Left hindlimb (tissue), 1 donor: ENCODE measurements around the gene FAM20C.
"Not testable (repeated sequence)": the region's sequence is repeated elsewhere in the genome, so short reads cannot be mapped to it uniquely, and the experiment has no call there.

Experiments used
- DNase-seq: peaks from one replicate; pipeline ENCODE4 v3.0.0-alpha.2; 2018

Gene FAM20C

DNA sequence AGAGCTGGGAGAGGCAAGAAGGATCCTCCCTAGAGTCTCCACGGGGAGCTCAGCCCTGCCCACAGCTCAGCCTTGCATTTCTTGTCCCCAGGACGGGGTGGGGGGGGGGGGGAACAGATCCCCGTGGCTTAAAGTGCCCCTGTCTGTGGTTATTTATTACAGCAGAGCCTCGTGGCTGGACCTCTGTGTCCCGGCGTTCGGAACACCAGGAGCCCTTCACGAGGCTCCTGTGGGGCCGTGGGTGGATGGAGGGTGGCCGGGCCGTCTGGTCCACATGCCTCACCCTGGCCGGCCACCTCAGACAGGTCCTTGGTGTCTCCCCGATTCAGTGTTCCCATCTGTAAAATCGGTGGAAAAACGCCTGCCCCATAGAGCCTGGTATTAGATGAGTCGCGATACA lies 37.9 kb downstream of the FAM20C start:
- no peak for DNase-seq

DNA sequence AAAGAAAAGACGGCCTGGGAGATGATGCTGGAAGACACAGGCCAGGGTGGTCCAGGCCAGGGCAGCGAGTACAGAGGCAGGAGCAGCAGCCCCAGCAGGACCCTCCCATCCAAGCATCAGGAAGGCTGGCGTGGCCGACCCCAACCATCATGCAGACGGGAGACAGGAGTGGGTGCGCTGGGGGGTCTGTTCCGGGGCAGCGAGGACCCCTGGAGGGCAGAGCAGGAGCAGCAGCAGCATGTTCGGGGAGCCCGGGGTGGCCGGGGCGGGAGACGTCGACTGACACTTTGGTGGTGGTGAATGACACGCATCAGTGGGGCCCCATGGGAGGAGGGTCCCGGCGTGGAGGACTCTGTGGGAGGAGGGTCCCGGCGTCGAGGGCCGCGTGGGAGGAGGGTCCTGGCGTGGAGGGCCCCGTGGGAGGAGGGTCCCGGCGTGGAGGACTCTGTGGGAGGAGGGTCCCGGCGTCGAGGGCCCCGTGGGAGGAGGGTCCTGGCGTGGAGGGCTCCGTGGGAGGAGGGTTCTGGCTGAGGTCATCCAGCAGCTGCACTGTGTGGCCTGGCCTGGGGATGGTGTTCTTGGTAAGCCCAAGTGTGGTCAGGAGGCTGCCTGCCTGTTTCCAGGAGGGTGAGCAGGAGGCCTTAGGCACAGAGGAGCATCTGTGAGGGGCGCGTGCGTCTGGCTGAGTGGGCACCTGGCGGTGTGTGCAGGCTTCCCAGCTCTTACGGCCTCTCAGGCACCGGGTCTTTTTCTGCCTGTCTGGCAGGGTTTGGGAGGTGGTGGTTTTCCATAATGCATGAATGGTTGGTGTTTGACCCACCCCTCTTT lies 38.9 kb downstream of the FAM20C start:
- no peak for DNase-seq

DNA sequence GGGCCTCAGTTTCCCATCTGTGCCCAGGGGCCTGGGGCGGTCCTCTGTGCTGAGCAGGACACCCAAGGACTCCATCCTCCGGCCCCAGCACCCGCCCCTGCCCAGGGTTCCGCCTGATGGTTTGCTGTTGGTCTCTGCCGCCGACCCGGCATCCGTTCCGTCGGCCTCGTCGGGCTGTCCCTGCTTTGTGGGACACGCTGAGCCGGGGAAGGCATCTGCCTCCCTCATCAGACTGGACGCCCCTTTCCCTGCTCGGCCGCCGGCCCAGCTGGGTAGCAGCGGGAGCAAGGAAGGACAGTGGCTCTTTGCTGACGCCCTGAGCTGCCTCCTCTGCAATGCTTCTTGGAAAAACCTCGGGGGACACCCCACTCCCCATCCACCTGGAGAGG lies 39.5 kb downstream of the FAM20C start:
- no peak for DNase-seq

DNA sequence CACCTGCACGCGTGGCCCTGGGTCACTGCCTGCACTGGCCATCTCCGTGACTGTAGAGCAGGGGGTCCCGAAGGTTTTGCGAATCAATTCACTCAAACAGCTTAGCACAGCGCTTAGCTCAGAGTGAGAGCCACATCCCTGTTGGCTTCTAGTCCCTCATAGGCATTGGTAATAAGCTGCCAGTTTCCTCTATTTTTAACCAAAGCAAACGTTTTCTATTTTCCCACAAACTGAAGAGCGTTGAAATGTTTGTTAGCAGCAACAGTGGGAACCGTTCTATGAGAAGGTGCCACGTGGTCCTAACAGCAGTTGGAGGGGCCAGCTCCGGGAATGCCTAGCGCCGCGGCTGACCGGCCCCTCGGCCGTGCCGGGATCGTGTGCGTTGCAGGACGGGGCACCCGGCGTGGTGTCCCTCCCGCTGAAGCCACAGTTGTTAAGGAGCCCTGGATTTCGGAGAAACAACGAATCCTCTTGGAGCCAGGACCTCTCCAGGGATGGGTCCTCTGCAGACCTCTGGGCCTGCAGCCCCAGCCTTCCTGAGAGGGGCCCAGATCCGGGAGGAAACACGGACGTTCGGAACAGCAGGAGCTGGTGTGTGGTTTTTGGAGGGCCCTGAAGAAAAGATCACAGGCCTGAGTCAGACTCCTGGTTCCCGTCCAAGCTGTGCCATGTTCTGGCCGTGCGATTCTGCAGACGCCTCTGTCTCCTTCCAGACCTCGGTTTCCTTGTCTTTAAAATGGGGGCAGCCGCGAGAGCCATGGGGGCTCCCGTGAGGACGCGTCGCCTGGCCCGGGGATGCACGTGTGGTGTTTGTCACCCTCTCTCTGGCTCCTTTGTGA lies 40.3 kb downstream of the FAM20C start:
- DNase-seq: no peak

DNA sequence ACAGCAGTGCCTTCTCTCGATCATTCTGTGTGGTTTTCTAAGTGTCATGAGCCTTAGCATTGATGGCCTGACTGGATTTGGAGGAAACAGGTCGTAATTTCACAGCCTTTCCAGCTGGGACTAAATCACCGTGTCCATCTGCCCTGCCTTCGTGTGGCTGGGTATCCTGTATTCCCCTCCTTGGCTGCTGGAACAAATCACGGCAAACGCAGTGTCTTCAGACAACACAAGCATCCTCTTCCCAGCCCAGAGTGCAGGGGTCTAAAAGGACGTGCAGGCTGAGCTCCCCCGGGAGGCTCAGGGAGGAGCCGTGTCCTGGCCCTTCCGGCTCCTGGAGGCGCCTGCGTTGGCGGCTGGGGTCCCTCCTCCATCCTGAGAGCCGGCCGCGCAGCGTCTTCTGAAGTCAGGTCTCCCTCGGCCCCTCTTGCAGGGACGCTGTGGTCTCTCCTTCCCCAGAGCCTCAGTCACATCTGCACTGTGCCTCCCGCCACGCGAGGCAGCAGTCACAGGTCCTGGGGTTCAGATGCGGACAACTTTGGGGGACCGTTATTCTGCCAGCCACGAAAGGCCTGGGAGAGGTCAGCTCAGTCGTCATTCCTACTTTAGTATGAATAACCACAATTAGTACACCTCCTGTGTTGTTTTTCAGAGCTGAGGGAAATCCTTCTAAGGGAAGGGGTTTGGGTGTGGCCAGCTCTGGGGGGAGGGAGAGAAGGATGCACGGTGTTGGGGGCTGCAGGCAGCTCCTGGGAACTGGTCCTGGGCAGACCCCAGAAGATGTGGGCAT lies 41.1 kb downstream of the FAM20C start:
- DNase-seq: peak; percentile 70

DNA sequence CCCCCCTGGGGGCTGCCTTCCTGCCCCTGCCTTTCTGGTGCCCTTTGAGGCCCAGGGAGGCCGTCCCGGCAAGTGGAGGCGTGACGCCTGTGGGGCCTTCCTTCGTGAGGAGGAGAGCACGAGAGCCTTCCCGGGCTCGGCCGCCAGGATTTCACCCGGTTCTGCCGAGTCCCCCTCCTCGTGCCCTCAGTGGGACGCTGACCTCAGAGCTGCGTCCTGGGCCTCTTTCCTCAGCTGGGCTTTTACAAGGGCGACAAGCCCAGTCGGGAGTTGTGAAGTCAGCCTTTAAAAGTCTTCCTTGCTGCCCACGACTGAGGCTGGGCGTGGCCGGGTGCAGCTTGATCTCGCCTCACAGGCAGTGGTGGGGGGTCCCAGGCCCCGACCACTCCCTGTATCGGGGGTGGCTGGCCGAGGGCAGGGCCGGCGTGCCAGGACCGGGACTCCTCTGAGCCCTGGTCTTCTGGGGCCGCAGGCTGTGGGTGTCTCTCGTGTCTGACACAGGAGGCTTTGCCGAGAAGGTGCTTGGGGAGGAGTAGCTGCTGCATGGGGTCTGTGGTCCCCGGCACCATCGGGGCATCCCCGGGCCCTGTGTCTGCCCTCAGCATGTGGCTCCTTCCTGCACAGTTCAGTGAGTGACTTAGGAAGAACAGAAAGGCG lies 41.8 kb downstream of the FAM20C start:
- no peak for DNase-seq

DNA sequence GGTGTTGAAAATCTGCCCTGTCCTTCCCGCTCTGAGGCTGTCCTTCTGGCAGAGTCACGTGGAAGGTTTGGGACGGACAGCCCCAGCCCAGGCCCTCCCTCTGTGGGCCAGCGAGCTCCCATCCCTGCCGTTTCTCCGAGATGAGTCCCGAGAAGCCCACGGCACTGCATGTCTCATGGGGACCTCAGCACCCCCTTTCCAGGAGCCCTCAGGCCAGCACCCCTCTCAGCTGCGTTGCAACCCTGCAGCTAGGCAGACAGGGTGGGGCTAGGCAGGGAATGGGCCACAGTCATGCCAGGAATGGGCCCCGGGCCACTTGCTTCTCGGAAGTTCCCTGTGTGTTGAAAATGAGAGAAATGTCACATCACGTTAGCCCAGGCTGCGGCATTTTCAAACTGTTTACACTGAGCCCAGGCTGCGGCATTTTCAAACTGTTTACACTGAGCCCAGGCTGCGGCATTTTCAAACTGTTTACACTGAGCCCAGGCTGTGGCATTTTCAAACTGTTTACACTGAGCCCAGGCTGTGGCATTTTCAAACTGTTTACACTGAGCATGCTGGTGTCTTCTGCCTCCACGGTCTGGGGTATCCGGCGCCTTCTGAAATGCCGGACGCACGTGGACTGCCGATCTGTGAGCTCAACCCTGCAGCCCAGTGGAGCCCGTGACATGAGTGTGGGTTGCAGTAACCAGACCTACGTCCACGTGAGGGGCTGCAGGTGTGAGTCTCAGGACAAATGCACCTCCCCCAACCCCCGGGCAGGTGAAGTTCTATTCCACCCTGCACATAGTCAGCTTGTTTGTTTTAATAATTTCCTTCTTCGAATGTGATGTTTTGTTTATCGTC lies 42.6 kb downstream of the FAM20C start:
- DNase-seq: no peak

DNA sequence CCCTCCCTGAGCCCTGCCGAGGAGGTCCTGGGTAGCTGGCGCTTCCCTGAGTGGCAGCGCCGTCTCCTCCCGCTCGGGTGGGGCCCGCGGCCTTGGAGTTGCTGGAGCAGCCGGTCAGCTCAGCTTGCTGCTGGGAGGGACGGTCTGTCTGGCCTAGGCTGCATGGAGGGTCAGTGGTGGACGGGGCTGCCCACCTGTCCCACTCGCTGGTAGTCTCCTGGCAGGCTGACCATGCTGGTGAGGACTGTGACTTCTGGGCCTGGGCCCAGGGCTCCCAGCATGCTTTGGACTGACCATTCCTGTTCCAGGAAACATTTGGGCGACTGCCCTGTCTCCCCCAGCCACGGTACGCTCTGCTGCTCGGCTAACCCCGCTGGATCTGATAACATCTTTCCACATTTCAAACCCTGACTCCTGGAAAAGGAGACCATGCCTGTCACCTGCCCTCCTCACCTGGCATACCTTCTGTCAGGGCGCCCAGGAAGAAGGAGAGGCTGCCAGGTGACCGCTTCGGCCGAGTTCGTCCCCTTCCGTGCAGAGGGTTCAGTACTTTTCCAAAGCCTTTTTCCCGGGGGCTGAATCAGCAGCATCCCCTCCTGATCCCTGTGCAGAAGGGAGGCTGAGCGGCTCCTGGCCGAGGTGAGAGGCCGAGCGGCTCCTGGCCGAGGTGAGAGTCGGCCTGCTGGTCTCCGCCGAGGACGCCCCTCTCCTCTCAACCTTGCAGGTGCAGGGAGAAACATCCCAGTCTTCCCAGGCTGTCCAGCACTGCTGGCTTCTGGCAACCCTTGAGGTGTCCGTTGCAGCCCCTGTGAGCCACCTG lies 43.4 kb downstream of the FAM20C start:
- DNase-seq: no peak

DNA sequence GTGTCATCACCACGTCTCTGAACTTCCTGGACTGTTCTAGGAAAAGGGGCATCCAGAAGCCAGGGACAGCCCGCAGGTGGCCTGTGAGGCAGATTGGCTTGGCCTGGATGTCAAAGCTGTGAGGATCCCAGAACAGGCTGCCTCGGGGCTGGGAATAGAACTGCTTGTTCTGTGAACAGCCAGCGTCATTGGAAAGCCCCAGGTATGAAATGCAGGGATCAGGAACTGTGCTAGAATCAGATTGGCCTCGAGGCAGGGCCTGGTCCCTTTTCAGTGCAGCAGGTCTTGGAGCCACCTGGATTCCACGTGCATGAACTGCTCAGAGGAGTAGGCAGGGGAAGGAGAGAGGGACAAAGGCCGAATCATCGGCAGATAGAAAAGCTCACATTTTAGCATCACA lies 44.6 kb downstream of the FAM20C start:
- no peak for DNase-seq

DNA sequence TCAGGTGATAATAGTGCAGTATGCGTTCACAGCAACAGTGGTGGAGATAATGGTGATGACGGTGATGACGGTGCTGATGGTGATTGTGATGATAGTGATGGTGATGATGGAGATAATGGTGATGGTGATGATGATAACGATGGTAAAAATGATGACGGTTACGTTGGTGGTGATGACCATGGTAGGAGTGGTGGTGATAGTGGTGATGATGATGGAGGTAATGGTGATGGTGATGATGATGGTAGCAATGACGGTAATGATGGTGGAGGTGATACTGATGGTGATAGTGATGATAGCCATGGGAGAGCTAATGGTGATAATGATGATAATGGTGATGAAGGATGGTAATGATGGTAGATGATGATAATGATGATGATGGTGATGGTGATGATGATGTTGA lies 45.0 kb downstream of the FAM20C start:
- no peak for DNase-seq

DNA sequence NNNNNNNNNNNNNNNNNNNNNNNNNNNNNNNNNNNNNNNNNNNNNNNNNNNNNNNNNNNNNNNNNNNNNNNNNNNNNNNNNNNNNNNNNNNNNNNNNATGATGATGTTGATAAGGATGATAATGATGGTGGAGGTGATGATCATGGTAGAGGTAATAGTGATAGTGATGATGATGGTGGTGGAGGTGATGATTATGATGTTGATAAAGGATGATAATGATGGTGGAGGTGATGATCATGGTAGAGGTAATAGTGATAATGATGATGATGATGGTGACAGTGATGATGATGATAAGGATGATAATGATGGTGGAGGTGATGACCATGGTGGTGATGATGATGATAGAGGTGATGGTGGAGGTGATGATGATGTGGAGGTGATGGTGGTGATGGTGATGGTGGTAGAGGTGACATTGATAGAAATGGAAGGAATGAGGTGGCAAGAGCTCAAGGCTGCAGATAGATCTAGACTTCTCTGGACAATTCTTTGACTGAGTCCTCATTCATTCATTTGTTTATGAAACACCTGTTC lies 47.8 kb downstream of the FAM20C start:
- no peak for DNase-seq

DNA sequence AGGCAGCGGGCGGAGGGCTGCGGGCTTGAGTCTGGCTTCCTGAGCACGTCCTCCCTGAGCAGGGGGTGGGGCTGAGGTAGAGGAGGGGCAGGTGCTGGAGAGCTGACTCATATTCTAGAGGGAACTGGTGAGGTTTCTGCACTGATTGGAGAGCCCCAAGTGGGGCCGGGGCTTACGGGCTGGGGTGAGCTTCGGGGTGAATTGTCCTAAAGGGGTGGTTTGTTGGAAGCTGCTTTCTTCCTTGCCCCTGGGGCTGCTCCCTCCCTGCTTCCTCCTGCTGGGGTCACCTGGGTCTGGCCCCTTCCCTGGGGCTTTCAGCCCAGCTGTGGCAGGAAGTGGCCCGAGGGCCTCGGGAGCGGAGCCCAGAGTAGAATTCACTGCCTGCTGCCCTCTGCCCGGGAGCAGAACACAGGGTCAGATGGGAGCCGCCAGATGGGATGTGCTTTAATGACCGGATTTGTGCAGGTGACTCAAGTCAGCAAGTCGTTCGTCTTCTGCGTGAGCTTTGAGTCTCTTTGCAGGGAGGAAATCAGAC lies 48.6 kb downstream of the FAM20C start:
- DNase-seq: no peak

DNA sequence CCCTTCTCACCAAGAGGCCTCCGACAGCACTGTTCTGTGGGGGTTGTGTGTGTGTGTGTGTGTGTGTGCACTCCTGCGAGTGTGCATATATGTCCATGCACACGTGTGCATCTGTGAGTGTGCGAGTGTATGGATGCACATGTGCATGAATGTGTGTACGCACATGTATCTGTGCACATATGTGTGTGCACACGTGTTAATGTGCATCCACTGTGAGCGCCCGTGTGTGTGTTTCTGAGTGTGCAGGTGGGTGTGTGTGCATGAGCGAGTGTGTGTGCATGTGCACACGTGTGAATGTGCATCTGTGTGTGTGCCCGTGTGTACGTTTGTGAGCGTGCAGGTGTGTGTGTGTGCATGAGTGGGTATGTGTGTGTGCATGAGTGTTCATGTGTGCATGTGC lies 49.1 kb downstream of the FAM20C start:
- DNase-seq: no peak

DNA sequence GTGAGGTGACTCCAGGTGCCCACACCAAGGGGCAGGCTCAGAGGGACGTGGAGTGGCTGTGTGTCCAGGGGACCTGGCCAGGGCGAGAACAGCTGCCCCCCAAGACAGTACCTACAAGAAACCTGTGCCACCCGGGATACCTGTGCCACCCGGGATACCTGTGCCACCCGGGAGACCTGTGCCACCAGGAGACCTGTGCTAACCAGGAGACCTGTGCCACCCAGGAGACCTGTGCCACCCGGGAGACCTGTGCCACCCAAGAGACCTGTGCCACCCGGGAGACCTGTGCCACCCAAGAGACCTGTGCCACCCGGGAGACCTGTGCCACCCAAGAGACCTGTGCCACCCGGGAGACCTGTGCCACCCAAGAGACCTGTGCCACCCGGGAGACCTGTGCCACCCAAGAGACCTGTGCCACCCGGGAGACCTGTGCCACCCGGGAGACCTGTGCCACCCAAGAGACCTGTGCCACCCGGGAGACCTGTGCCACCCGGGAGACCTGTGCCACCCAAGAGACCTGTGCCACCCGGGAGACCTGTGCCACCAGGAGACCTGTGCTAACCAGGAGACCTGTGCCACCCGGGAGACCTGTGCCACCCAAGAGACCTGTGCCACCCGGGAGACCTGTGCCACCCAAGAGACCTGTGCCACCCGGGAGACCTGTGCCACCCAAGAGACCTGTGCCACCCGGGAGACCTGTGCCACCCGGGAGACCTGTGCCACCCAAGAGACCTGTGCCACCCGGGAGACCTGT lies 50.6 kb downstream of the FAM20C start:
- not testable (repeated sequence) for DNase-seq

DNA sequence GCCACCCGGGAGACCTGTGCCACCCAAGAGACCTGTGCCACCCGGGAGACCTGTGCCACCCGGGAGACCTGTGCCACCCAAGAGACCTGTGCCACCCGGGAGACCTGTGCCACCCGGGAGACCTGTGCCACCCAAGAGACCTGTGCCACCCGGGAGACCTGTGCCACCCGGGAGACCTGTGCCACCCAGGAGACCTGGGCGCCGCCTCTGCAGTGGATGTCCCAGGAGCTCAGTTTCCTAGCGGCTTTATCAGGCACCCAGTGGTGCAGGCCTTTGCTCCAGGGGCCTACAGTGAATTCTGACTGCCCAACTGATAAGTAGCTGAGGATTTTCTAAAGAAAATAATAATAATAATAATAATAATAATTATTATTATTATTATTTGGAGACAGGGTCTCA lies 51.2 kb downstream of the FAM20C start:
- DNase-seq: not testable (repeated sequence)

DNA sequence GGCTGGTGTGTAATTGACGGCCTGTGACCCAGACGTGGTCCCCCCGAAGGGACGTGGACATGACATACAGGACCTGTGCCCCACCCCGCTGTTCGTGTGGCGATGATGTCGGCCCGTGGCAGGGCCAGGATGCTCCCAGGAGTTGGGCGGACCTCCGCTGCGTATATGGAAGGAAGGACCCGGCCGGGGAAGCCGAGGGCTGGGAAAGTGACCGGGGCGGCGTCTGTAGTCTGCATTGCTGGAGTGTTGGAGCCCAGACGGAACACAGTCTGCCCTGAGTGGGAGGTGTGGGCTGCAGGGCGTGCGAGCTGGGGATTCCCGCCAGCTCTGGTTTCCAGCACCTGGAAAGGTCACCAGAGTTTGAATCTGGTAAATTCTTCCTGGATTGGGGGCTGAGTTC lies 52.6 kb downstream of the FAM20C start:
- DNase-seq: peak; percentile 67

DNA sequence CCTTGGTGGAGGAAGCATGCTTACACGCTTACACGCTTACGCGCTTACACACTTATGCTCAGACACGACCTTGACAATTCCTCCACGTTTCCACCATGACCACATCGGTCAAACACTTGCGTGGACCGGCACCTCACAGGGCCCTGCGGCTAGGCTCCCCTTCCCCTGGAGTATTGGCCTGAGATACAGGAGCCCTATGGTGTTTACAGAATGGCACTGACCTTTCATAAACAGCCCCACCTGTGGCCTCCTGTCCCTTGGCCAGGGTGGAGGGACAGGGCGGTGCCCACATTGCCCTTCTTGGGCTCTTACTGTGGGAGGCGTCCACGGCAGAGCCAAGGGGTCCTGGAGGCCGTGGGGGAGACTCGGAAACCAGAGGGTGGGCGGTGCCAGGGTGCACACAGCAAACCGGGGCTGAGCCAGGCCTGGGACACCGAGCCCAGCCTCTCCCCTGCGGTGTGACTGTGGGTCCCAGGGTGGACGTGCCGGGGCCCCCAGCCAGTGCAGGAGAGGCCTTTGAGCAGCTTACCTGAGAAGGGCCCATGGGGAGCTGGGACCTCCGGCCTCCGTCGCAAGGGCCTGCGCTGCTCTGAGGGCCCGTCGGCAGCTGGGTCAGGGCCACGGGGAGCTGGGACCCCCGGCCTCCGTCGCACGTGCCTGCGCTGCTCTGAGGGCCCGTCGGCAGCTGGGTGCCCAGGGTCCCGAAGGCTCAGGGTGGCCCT lies 53.4 kb downstream of the FAM20C start:
- no peak for DNase-seq

DNA sequence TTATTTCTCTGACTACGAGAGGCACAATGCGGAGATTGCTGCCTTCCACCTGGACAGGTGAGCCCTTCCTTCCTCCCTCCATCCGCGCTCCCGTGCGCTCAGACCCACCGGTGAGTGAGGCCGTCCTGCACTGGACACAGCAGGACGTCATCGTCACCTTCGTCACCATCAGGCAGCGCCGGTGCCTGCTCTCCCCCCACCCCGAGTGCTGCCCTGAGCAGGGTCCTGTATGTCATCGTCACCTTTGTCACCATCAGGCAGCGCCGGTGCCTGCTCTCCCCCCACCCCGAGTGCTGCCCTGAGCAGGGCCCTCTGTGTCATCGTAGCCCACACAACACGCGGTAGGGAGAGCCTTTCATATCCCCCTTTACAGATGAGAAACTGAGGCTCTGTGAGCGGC lies 54.1 kb downstream of the FAM20C start:
- no peak for DNase-seq

DNA sequence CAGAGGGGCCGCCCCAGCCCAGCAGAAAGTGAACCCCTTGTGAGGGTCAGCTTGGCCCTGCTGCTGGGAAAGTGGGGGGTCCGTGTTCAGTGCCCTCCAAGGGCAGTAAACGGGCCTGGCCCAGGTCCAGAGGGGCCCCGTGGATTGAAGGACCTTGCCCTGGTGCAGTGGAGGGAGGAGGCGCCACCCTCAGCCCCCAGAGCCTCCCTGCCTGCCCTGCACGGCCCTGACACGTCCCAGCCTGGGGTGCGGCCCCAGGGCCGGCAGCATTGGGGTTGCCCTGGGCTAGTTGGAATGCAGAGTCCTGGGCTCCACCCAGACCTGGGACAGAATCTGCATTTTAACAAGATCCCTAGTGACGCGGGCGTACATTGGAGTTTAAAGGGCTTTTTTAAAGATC lies 54.8 kb downstream of the FAM20C start:
- no peak for DNase-seq
